ENCODE measurements around the gene DNAJB4.

- TF ChIP-seq POLR2AphosphoS5 (IDR thresholded peaks at IDR 0.05) = no peak
- TF ChIP-seq, protein P1, sequence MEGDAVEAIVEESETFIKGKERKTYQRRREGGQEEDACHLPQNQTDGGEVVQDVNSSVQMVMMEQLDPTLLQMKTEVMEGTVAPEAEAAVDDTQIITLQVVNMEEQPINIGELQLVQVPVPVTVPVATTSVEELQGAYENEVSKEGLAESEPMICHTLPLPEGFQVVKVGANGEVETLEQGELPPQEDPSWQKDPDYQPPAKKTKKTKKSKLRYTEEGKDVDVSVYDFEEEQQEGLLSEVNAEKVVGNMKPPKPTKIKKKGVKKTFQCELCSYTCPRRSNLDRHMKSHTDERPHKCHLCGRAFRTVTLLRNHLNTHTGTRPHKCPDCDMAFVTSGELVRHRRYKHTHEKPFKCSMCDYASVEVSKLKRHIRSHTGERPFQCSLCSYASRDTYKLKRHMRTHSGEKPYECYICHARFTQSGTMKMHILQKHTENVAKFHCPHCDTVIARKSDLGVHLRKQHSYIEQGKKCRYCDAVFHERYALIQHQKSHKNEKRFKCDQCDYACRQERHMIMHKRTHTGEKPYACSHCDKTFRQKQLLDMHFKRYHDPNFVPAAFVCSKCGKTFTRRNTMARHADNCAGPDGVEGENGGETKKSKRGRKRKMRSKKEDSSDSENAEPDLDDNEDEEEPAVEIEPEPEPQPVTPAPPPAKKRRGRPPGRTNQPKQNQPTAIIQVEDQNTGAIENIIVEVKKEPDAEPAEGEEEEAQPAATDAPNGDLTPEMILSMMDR (IDR thresholded peaks at IDR 0.05) = no peak
- no peak for TF ChIP-seq POLR2A (IDR thresholded peaks at IDR 0.05)
- no peak for TF ChIP-seq EP300 (IDR thresholded peaks at IDR 0.05)
Measured at GRCh38 chr1:78011050-78011449, 6.3 kb downstream of the DNAJB4 start.
